Ishikawa (cell line): ENCODE measurements around the gene SPNS1.

ENCODE experiments used
- EP300 ChIP-seq: IDR thresholded peaks from 2 replicates; pipeline ENCODE4 v1.6.1; 2012; ENCODE audit warnings: borderline replicate concordance
- FOXM1 ChIP-seq: IDR thresholded peaks from 2 replicates; pipeline ENCODE4 v1.6.1; 2012; ENCODE audit warnings: low read depth, borderline replicate concordance
- NFIC ChIP-seq: IDR thresholded peaks from 2 replicates; pipeline ENCODE4 v1.6.1; 2012
- TEAD4 ChIP-seq: IDR thresholded peaks from 2 replicates; pipeline ENCODE4 v1.6.1; 2012
- YY1 ChIP-seq: IDR thresholded peaks from 2 replicates; pipeline ENCODE4 v1.6.1; 2012; ENCODE audit warnings: low read depth
- TF ChIP-seq, protein P1 (sequence below): IDR thresholded peaks from 2 replicates; pipeline ENCODE4 v1.6.1; 2012; ENCODE audit warnings: low read depth, mild to moderate bottlenecking
- TF ChIP-seq, protein P2 (sequence below): IDR thresholded peaks from 2 replicates; pipeline ENCODE4 v1.6.1; 2012

DNA sequence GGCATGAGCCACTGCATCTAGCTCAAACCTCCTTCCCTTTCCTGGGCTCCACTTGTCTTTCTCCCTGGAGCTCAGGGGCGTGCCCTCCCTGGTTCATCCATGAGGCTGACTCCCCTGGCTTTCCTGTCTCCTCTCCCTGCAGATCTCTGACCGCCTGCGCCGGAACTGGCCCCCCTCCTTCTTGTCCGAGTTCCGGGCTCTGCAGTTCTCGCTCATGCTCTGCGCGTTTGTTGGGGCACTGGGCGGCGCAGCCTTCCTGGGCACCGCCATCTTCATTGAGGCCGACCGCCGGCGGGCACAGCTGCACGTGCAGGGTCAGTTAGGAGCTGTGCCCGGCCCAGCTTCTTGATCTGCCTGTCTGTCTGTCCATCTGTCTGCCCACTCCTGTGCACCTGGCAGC is 9.1 kb downstream of the SPNS1 start:
- TF ChIP-seq TEAD4 (no peak), NFIC (no peak), FOXM1 (no peak), EP300 (no peak), YY1 (no peak)
- TF ChIP-seq, protein P1, sequence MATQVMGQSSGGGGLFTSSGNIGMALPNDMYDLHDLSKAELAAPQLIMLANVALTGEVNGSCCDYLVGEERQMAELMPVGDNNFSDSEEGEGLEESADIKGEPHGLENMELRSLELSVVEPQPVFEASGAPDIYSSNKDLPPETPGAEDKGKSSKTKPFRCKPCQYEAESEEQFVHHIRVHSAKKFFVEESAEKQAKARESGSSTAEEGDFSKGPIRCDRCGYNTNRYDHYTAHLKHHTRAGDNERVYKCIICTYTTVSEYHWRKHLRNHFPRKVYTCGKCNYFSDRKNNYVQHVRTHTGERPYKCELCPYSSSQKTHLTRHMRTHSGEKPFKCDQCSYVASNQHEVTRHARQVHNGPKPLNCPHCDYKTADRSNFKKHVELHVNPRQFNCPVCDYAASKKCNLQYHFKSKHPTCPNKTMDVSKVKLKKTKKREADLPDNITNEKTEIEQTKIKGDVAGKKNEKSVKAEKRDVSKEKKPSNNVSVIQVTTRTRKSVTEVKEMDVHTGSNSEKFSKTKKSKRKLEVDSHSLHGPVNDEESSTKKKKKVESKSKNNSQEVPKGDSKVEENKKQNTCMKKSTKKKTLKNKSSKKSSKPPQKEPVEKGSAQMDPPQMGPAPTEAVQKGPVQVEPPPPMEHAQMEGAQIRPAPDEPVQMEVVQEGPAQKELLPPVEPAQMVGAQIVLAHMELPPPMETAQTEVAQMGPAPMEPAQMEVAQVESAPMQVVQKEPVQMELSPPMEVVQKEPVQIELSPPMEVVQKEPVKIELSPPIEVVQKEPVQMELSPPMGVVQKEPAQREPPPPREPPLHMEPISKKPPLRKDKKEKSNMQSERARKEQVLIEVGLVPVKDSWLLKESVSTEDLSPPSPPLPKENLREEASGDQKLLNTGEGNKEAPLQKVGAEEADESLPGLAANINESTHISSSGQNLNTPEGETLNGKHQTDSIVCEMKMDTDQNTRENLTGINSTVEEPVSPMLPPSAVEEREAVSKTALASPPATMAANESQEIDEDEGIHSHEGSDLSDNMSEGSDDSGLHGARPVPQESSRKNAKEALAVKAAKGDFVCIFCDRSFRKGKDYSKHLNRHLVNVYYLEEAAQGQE: no peak
- TF ChIP-seq, protein P2, sequence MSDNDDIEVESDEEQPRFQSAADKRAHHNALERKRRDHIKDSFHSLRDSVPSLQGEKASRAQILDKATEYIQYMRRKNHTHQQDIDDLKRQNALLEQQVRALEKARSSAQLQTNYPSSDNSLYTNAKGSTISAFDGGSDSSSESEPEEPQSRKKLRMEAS: no peak
